Liver (tissue), 9 donors: ENCODE data around the gene TMEM214. TPM values are rescaled to one million over a fixed set of nuclear protein-coding genes. Genes with fewer than 3 reads are reported as not detected.

ENCODE experiments used
- DNase-seq: peaks from one replicate; pipeline ENCODE4 v3.0.0-alpha.2; 2017; ENCODE audit warnings: low spot score
- H3K27ac ChIP-seq, 2 donors: one replicate each; pipeline ENCODE4 v1.7.0; 2013; ENCODE audit warnings: inconsistent platforms in 2 of 2, low read length in 2 of 2, control low read depth in 1 of 2, low read depth in 1 of 2, mild to moderate bottlenecking in 1 of 2
- H3K27me3 ChIP-seq, 4 donors: one replicate each; pipeline versions ENCODE4 v1.6.1 to v1.7.0; 2013; ENCODE audit warnings: low read length in 3 of 4, inconsistent platforms in 1 of 4, mild to moderate bottlenecking in 1 of 4, moderate library complexity in 1 of 4; ENCODE audit not compliant: control insufficient read depth in 4 of 4, insufficient read depth in 4 of 4
- H3K36me3 ChIP-seq, 4 donors: one replicate each; pipeline versions ENCODE4 v1.6.1 to v1.7.0; 2013; ENCODE audit warnings: low read length in 3 of 4, mild to moderate bottlenecking in 3 of 4, low read depth in 1 of 4, moderate library complexity in 1 of 4; ENCODE audit not compliant: control insufficient read depth in 4 of 4, insufficient read depth in 3 of 4
- H3K4me1 ChIP-seq, 4 donors: one replicate each; pipeline versions ENCODE4 v1.6.1 to v1.7.0; 2013; ENCODE audit warnings: low read length in 3 of 4, mild to moderate bottlenecking in 3 of 4, moderate library complexity in 1 of 4; ENCODE audit not compliant: control insufficient read depth in 4 of 4, insufficient read depth in 4 of 4
- H3K4me3 ChIP-seq, 3 donors: one replicate each; pipeline versions ENCODE4 v1.6.1 to v1.7.0; 2013; ENCODE audit warnings: low read length in 3 of 3, control low read depth in 1 of 3, low read depth in 1 of 3, mild to moderate bottlenecking in 1 of 3
- H3K9ac ChIP-seq, 2 donors: one replicate each; pipeline ENCODE4 v1.7.0; 2013; ENCODE audit warnings: low read length in 2 of 2, mild to moderate bottlenecking in 2 of 2, moderate library complexity in 2 of 2, control low read depth in 1 of 2, low read depth in 1 of 2
- H3K9me3 ChIP-seq, 4 donors: one replicate each; pipeline versions ENCODE4 v1.6.1 to v1.7.0; 2013; ENCODE audit warnings: low read length in 3 of 4; ENCODE audit not compliant: control insufficient read depth in 4 of 4
- ATF3 ChIP-seq: IDR thresholded peaks from 2 replicates; pipeline ENCODE4 v1.6.1; 2016; ENCODE audit warnings: antibody characterized with exemption
- CTCF ChIP-seq: fragments of 150-350 bp; IDR thresholded peaks from 2 replicates; pipeline ENCODE4 v1.5.1; 2017; ENCODE audit warnings: improper control_type of control experiment, low read depth, low read length; ENCODE audit not compliant: missing input control
- EGR1 ChIP-seq, 2 donors: IDR thresholded peaks; 2 replicates each; pipeline ENCODE4 v1.6.1; 2016 to 2018; ENCODE audit warnings: antibody characterized with exemption in 2 of 2, low read depth in 2 of 2
- FOXA1 ChIP-seq: IDR thresholded peaks from 2 replicates; pipeline ENCODE4 v1.6.1; 2016; ENCODE audit warnings: antibody characterized with exemption
- FOXA2 ChIP-seq: IDR thresholded peaks from 2 replicates; pipeline ENCODE4 v1.6.1; 2016; ENCODE audit warnings: antibody characterized with exemption
- GABPA ChIP-seq, 2 donors: IDR thresholded peaks in 1 of 2; conservative IDR thresholded peaks in 1 of 2; 2 replicates each; pipeline ENCODE4 v1.6.1; 2016; ENCODE audit warnings: antibody characterized with exemption in 2 of 2, mild to moderate bottlenecking in 1 of 2, moderate library complexity in 1 of 2
- HNF4A ChIP-seq, 2 donors: conservative IDR thresholded peaks; 2 replicates each; pipeline ENCODE4 v1.6.1; 2016; ENCODE audit warnings: antibody characterized with exemption in 2 of 2, mild to moderate bottlenecking in 2 of 2
- HNF4G ChIP-seq: IDR thresholded peaks from 2 replicates; pipeline ENCODE4 v1.6.1; 2016; ENCODE audit warnings: antibody characterized with exemption
- JUND ChIP-seq, 2 donors: IDR thresholded peaks; 2 replicates each; pipeline ENCODE4 v1.6.1; 2016; ENCODE audit warnings: antibody characterized with exemption in 2 of 2
- MAX ChIP-seq: IDR thresholded peaks from 2 replicates; pipeline ENCODE4 v1.6.1; 2016; ENCODE audit warnings: antibody characterized with exemption
- NR2F2 ChIP-seq: IDR thresholded peaks from 2 replicates; pipeline ENCODE4 v1.6.1; 2016; ENCODE audit warnings: antibody characterized with exemption
- RAD21 ChIP-seq, 2 donors: IDR thresholded peaks; 2 replicates each; pipeline ENCODE4 v1.6.1; 2016; ENCODE audit warnings: antibody characterized with exemption in 2 of 2, mild to moderate bottlenecking in 2 of 2
- REST ChIP-seq: IDR thresholded peaks from 2 replicates; pipeline ENCODE4 v1.6.1; 2016; ENCODE audit warnings: antibody characterized with exemption, mild to moderate bottlenecking
- RXRA ChIP-seq, 2 donors: IDR thresholded peaks; 2 replicates each; pipeline ENCODE4 v1.6.1; 2017 to 2018; ENCODE audit warnings: antibody characterized with exemption in 2 of 2, mild to moderate bottlenecking in 1 of 2
- SP1 ChIP-seq: IDR thresholded peaks from 2 replicates; pipeline ENCODE4 v1.6.1; 2018; ENCODE audit warnings: antibody characterized with exemption, mild to moderate bottlenecking
- TAF1 ChIP-seq: conservative IDR thresholded peaks from 2 replicates; pipeline ENCODE4 v1.6.1; 2016; ENCODE audit warnings: antibody characterized with exemption, mild to moderate bottlenecking
- YY1 ChIP-seq: IDR thresholded peaks from 2 replicates; pipeline ENCODE4 v1.6.1; 2016; ENCODE audit warnings: antibody characterized with exemption, mild to moderate bottlenecking
- ZBTB33 ChIP-seq: IDR thresholded peaks from 2 replicates; pipeline ENCODE4 v1.6.1; 2016; ENCODE audit warnings: antibody characterized with exemption
- WGBS: extraction: QIAGEN DNeasy Blood & Tissue Kit; methylation state at CpG from one replicate; pipeline ENCODE4 v1.1.7; 2013; 5-methylcytosine and 5-hydroxymethylcytosine counted together
- polyA plus RNA-seq, 2 donors: library from polyadenylated mRNA; stranded (reverse) in 1 of 2; unstranded in 1 of 2; fragments of 200-250 nt in 1 of 2; fragments of >200 nt in 1 of 2; fragmentation: Nextera tagmentation in 1 of 2; extraction: Ambion mirVana in 1 of 2; gene quantifications; one replicate each; pipeline versions ENCODE4 v1.2.1 to v1.2.3, GENCODE V29; 2013 to 2015
- total RNA-seq, 2 donors: library from RNA; depleted of rRNA; stranded (reverse); fragments of >200 nt; gene quantifications; one replicate each; pipeline ENCODE4 v1.2.3, GENCODE V29; 2014
- donor health status: healthy.
- donor health status: healthy.
- donor health status: healthy.
- donor health status: healthy.
- donor health status: healthy.

TMEM214 gene
- total and polyA plus RNA-seq, 4 donors = 17.1 to 53.4 (median 38.4) TPM

- TF ChIP-seq CTCF (no peak), HNF4A (conservative IDR thresholded peaks at IDR 0.05) (no peak), EGR1 (IDR thresholded peaks at IDR 0.05; ENCODE audit: low read depth in 2 of 2) (no peak)
Observed at GRCh38 chr2:27076323-27076722, 43.6 kb downstream of the TMEM214 start (continued).

GRCh38 chr2:27077231-27077630 is 44.5 kb downstream of the TMEM214 start:
- H3K36me3 ChIP-seq = no peaks in the 10 kb centered on the region
- 81% methylated on average over 7 of the region's 7 CpGs for WGBS
- no peaks in the 10 kb centered on the region for H3K27me3 ChIP-seq
- H3K9ac ChIP-seq = no peak overlapping the region
- TF ChIP-seq FOXA1 (no peak), ZBTB33 (no peak), FOXA2 (no peak), JUND (IDR thresholded peaks at IDR 0.05) (no peak), HNF4A (conservative IDR thresholded peaks at IDR 0.05) (no peak), RXRA (IDR thresholded peaks at IDR 0.05) (no peak), SP1 (no peak), REST (no peak), RAD21 (IDR thresholded peaks at IDR 0.05) (no peak), EGR1 (IDR thresholded peaks at IDR 0.05; ENCODE audit: low read depth in 2 of 2) (no peak), CTCF (no peak), MAX (no peak), GABPA (IDR thresholded peaks at IDR 0.05 in 1 of 2, conservative IDR thresholded peaks at IDR 0.05 in 1 of 2) (no peak), YY1 (no peak), TAF1 (no peak), HNF4G (no peak), ATF3 (no peak), NR2F2 (no peak)
- H3K9me3 ChIP-seq = no peaks in the 10 kb centered on the region
- H3K4me1 ChIP-seq = peaks cover 9 to 34% (median 15%) of the 10 kb centered on the region in 4 donors
- DNase-seq = no peak
- no peak overlapping the region for H3K27ac ChIP-seq
- H3K4me3 ChIP-seq = no peak overlapping the region
